ENCODE results near the gene PRKG2.
"Not testable (repeated sequence)": the region's sequence is repeated elsewhere in the genome, so short reads cannot be mapped to it uniquely, and the experiment has no call there.

PRKG2 gene

DNA sequence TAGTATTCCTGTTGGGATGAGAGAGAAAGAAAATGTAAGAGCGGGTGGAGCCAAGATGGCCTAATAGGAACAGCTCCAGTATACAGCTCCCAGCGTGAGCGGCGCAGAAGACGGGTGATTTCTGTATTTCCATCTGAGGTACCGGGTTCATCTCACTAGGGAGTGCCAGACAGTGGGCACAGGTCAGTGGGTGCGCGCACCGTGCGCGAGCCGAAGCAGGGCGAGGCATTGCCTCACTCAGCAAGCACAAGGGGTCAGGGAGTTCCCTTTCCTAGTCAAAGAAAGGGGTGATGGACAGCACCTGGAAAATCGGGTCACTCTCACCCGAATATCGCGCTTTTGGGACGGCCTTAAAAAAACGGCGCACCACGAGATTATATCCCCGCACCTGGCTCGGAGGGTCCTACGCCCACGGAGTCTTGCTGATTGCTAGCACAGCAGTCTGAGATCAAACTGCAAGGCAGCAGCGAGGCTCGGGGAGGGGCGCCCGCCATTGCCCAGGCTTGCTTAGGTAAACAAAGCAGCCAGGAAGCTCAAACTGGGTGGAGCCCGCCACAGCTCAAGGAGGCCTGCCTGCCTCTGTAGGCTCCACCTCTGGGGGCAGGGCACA lies 61.2 kb downstream of the PRKG2 start:
- not testable (repeated sequence) for DNase-seq (ENCODE audit: low spot score)

DNA sequence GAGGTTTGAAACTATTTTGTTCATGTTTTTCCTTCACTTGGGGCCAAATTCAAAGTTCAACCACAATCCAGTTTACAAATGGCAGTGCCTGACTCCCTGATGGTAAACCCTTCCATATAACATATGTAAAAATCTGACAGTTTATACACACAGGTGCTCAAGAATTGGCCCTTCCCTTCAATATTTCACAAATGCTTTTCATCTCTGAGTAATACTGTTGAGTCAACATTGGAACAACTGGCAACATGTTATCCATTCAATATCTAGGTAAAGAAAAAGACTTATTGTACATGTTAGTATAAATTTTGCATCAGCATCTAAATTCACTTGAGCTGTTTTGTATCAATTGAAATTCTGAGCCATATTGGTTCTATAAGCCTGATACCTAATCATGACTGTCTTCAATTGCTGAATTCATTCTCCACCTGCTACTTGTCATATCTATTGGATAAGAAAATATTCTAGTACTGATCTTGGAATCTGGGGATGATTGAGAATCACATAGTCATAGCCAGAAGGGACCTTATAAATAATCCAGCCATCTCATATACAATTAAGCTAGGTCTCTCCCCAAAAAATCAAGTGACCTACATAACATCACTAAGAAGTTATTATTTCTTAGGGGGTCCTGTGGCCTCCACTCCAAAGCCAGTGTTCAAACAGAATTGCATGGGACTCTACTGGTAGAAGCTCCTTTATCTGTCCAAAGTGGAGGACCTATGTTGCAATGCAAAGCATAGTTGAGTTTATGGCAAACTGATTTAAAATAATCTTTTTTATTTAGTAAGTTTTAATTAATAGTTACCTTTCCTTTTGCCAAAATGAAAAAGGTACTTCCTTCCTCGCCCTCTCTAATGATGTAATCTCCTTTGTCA lies 61.9 kb downstream of the PRKG2 start:
- no peak for DNase-seq (ENCODE audit: low spot score)

DNA sequence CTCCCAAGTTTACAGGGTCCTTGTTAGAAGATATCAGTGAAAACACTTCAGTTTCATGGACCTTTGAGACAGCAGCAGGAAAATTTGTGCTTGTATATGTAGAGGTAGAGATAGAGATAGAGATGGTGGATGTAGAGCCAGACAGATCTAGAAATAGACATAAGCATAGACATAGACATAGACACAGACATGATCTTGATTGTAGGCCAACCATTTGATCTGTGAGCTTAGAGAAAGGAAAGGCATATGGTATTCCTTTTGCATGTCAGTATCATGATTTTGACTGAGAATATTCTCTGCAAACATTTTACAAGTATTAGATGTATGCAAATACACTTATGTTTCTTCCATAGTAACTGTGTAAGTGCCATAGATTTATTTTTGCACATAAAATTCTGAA lies 65.0 kb downstream of the PRKG2 start:
- DNase-seq (ENCODE audit: low spot score): no peak

DNA sequence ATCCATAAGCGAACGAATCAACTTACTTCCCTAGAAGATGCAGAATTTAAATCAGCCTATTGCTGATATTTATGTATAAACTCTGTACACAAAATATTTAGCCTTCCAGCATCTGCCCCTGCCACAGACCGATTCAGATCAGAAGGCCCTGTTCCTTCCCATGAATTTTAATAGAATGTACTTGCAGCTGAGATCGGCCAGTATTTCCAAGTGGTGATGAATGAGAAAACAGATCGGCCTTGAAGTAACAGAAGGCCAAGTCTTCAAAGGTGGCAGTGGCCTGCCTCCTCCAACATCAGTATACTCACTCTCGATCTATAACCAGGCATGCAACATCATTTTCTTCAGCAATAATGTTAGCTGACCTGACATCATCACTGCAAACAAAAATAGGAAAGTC lies 66.4 kb downstream of the PRKG2 start:
- DNase-seq (ENCODE audit: low spot score): peak; percentile 10

DNA sequence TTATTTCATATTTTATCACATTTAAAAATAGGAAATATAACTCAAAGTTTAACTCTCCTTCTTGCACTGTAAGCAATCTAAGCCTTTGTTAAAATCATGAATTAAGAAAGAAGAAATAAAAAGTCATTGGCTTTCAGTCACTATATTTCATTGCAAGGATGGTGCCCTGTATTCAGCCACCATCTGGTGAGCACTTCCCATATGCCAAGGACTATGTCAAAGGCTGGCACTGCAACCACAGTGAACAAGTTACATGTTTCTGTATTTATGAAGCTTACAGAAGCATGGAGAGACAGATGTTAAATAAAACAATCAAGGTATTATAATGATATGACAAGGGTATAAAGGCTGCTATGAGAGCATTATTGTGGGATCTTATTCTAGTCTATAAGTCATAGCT lies 68.6 kb downstream of the PRKG2 start:
- DNase-seq (ENCODE audit: low spot score): no peak

DNA sequence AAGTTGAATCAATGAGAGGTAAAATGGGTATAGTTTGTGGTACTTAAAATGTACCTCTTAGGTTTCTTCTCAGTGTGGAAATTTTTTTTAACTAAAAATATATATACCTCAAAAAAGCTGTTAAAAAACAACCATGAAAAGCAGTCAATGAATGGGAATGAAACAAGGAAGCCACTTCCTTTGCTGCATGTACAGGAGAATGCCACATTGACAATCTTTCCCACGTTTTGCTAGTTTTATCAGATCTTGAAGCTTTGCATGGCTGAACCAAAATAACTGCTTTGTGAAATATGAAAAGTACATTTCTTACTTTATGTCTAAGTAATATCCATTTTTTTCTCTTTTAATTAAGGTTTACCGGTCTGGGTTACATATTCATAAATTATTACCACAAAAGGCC lies 71.8 kb downstream of the PRKG2 start:
- no peak for DNase-seq (ENCODE audit: low spot score)

DNA sequence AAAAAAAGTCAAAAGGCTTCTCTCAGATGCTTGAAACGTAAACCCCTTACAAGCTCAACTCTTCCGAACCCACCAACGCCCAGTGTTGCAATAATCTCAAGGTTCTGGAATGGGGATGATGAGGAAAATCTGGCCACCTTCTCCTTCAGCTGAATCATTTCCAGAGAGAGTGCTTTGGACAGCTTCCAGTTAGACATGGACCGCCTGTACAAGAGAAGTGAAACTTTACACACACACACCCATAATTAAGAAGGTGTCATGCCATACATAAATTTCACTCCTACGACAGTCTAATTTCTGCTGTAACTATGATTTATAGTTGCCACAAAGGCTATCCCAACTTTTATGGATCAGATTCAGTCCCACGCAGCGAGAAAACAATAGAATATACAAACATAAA lies 72.3 kb downstream of the PRKG2 start:
- DNase-seq (ENCODE audit: low spot score): no peak

DNA sequence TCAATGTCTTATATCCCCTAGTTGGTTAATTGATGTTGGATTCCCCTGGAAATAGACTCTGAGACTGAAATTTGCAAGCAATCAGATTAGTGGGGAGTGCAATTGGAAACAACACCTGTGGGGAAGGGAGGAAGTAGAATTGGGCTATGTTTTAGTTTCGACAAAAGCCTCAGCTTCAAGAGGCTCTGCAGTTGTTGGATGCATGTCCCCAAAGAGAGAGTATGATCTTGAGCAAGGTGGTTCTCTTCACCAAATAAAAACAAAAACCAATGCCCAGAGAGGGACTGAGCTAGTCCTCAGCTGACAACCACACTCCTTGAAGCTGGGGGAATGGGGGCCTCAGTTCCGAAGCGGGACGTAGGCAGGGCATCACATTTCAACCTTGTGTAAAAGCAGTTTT lies 77.1 kb downstream of the PRKG2 start:
- no peak for DNase-seq (ENCODE audit: low spot score)

DNA sequence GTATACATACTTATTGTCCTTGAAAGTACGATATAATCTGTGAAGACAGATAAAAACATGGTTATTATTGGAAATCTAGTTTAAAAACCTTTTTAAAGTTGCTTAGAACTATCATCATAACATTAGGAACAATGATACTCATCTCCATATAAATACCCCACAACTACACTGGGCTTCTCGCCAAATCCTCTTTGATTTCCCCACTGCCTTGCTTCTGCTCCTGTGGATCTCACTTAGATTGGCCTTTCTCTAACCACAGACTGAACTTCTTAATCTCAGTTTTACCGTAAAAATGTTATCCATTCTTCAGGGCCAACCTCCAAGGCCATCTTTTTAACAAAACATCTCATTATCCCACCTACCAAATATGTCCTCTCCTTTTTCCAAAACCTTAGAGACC lies 77.6 kb downstream of the PRKG2 start:
- DNase-seq (ENCODE audit: low spot score): no peak

DNA sequence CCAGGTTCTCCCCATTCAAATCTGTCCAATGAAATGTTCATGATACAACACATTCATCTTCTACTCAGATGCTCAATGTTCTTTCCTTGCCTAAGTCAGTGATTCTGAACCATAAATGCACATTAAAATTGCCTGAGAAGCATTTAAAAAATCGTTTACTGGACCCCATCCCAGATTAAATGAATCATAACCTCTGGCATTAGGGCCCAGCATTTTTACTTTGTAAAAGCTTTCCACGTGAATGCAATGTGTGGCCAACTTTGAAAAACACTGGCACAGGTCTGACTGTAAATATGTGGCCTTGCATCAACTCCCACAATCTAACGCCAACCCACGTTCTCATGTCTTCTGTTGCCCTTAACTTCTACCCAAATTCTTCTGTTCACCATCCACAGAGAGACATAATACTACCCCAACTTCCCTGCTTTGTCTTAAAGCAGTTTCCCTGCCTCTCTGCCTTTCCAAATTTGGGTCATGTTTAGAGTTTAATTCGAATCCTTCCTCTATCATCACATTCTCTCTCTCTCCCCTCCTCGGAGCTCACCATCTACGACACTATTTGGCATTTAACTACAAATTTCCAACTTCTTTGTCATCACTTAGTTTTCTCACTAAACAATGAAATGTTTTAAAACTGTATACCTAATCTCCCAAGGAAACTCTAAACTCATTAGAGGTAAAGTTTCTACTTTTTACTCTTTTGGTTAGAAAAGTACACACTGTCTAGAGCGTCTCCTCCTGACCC lies 78.7 kb downstream of the PRKG2 start:
- no peak for DNase-seq (ENCODE audit: low spot score)

DNA sequence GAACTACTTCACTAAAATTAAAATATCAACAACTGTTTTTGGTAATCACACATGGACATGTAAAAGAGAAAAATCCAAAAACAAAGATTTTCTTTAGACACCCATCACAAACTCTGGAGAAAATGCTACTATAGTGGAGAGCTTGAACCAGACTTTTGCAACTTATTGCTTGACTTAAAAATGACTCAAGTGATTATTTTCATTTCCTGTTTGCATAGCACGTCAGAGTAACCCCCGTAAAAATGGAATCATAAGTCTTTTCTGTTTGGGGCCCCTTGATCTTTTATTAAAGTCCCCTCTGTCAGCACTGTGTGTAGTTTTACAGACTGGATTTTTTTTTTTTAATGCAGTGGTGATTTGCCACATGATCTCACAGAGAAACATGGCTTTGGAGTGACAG lies 79.5 kb downstream of the PRKG2 start:
- DNase-seq (ENCODE audit: low spot score): no peak

DNA sequence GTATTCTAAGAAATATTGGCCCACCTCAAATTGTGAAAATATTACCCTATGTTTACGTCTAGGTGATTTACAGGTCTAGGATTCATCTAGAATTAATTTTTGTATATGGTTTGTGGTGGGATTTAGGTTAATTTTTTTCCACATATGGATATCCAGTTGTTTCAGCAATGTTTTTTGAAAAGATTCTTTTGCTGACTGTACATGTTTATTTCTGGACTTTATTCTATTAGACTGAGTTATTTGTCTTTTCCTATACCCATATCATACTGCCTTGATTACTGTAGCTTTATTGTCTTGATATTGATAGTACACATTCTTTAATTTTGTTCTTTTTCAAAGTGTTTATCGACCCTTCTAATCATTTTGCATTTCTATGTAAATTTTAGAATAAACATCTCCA lies 83.5 kb downstream of the PRKG2 start:
- DNase-seq (ENCODE audit: low spot score): no peak

DNA sequence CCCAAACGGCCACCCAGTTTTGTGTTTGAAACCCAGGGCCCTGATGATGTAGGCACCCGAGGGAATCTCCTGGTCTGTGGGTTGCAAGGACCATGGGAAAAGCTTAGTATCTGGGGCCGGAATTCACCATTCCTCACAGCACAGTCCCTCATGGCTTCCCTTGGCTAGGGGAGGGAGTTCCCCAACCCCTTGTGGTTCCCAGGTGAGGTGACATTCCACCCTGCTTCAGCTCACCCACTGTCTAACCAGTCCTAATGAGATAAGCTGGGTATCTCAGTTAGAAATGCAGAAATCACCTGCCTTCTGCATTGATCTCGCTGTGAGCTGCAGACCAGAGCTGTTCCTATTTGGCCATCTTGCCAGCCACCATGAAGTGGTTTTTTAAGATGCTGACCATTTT lies 84.0 kb downstream of the PRKG2 start:
- DNase-seq (ENCODE audit: low spot score): no peak

DNA sequence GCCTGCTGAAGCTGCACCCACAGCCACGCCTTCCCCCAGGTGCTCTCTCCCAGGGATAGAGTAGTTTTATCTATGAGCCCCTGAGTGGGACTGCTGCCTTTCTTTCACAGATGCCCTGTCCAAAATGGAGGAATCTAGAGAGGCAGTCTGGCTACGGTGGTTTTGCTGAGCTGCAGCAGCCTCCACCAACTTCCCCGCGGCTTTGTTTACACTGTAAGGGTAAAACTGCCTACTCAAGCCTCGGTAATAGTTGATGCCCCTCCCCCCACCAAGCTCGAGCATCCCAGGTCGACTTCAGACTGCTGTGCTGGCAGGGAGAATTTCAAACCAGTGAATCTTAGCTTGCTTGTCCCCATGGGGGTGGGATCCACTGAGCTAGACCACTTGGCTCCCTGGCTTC lies 84.5 kb downstream of the PRKG2 start:
- DNase-seq (ENCODE audit: low spot score): no peak

DNA sequence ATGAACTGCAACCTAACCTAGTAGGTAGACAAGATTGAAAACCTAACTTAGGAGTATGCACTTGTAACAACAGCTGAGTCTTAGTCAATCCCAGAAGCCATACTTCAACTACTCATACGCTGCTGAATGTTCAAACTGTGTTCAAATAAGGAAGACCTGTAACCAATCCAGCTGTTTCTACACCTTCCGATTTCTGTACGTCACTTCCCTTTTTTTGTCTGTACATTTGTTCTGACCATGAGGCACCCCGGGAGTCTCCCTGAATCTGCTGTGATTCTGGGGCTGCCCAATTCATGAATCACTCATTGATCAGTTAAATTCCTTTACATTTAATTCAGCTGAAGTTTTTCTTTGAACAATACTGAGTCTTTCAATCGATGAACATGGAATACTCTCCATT lies 95.0 kb downstream of the PRKG2 start:
- no peak for DNase-seq (ENCODE audit: low spot score)

DNA sequence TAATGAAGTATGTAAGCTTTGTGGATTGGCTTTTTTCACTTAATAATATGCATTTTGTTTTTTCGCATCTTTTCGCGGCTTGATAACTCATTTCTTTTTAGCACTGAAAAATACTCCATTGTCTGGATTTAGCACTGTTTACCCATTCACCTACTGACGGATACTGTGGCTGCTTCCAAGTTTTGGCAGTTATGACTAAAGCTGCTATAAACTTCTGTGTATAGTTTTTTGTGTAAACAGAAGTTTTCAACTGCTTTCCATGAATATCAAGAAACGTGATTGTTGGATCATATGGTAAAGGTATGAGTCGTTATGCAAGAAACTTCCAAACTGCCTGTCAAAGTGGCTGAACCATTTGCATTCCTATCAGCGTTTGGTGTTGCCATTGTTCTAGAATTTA lies 96.9 kb downstream of the PRKG2 start:
- DNase-seq (ENCODE audit: low spot score): no peak

DNA sequence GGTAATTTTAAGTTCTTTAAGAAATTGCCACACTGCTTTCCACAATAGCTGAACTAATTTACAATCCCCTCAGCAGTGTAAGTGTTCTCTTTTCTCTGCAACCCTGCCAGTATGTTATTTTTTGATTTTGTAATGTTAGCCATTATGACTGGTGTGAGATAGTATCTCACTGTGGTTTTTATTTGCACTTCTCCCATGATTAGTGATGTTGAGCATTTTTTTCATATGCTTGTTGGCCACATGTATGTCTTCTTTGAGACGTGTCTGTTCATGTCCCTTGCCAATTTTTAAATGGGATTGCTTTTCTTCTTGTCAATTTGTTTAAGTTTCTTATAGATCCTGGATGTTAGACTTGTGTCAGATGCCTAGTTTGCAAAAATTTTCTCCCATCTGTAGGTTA lies 98.5 kb downstream of the PRKG2 start:
- no peak for DNase-seq (ENCODE audit: low spot score)

DNA sequence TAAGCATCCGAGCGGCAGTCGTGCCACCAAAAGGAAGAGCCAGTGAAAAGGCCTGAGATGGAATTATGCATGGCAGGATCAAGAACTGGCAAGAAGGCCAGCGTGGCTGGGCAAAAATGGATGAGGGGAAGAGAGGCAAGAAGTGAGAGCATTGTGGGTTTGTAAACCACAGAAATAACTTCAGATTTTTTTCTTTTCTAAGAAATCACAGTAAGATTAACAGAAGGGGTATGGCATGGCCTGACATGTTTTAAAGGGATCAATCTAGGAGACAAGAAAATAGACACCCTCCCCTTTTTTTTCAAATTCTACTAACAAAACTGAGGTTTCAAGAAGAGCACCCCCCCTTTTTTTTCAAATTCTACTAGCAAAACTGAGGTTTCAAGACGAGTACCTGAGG lies 102.0 kb downstream of the PRKG2 start:
- no peak for DNase-seq (ENCODE audit: low spot score)

DNA sequence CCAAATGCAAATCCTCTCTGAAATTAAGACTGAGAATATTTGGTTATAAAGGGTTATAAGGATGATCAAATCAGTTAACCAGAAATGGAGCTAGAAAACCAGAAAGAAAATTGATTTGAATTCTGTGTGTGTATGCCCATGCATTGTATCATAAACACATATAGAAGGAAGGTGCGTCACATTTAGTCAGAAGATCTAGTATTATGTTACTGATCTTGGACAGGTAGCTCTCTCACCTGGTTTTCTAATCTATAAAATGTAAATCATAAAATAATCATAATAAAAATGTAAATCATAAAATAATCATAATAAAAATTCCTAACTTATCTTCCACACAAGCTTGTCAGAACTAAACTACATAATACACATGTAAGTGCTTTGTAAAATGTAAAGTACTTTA lies 105.7 kb downstream of the PRKG2 start:
- no peak for DNase-seq (ENCODE audit: low spot score)

DNA sequence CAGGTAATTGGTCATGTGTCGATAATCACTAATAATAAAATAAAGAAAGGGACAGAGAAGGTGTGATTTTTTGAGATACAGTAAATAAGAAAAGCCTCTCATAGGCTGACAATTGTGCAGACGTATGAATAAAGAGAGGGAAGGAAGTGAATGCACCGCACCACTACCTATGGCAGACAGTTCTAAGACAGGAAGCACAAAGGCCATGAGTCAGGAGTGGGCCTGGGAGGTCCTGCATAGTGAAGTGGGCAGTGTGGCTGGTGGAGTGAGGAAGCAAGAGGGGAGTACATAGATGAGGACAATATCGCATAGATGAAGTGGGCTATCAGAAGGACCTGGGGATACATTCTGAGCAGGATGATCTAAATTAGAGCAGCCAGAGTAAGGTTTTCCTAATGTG lies 108.9 kb downstream of the PRKG2 start:
- no peak for DNase-seq (ENCODE audit: low spot score)

DNA sequence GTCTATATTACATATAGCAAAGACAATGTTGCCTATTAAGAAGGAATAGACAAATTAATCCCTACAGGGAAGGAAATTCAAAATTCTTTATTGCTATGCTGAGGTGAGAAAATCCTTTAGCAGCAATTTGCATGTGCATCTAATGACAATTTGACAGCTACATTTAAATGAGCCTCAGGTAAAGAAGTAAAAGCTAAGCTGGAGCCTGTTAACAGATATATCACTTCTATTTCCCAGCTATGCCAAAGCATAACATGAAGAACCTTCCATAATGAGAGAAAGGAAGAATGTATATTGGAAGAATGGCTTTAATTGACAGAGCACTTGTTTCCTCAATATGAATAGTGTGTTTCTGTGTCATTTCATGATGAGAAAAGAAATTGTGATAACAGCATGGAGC lies 112.9 kb downstream of the PRKG2 start:
- DNase-seq (ENCODE audit: low spot score): no peak

DNA sequence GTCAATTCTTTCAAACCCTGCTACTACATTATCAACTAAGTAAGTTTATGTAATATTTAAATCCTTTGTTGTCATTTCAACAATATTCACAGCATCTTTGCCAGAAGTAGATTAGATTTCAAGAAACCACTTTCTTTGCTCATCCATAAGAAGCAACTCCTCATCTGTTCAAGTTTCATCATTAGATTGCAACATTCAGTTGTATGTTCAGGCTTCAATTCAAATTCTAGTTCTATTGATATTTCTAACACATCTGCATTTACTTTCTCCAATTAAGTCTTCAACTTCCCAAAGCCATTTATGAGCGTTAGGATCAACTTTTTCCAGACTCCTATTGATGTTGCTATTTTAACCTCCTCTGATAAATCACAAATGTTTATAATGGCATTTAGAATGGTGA lies 118.5 kb downstream of the PRKG2 start:
- no peak for DNase-seq (ENCODE audit: low spot score)

DNA sequence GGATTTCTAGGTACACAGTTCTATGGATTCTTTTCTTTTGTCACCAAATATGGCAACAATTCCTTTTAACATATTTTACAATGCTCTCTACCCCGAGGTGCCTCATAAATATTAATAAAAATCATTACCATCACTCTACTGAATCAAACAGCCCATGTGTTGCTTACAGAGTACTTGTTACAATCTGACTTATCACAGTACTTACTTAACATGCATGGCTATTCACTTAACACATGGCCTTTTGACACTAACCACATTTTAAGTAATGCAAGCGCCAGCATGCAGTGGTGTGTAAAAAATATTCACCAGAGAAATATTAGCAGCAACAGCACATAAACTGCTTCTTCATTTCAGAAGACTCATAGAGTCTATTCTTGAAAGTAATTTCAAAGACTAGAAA lies 119.6 kb downstream of the PRKG2 start:
- no peak for DNase-seq (ENCODE audit: low spot score)

Data from Ammon's horn (tissue), 1 donor.